Astrocyte (in vitro differentiated cells and primary cell): ENCODE results near the gene CD22.

Experiments
- EZH2 ChIP-seq: IDR thresholded peaks from 2 replicates; pipeline ENCODE4 v1.6.1; 2012; ENCODE audit warnings: mild to moderate bottlenecking, low read length, inconsistent platforms; ENCODE audit not compliant: insufficient read depth
- TF ChIP-seq, protein P1 (sequence below): IDR thresholded peaks from 2 replicates; pipeline ENCODE4 v1.5.1; 2011; ENCODE audit warnings: low read depth, mild to moderate bottlenecking, inconsistent platforms, low read length, moderate library complexity; ENCODE audit not compliant: insufficient read depth

DNA sequence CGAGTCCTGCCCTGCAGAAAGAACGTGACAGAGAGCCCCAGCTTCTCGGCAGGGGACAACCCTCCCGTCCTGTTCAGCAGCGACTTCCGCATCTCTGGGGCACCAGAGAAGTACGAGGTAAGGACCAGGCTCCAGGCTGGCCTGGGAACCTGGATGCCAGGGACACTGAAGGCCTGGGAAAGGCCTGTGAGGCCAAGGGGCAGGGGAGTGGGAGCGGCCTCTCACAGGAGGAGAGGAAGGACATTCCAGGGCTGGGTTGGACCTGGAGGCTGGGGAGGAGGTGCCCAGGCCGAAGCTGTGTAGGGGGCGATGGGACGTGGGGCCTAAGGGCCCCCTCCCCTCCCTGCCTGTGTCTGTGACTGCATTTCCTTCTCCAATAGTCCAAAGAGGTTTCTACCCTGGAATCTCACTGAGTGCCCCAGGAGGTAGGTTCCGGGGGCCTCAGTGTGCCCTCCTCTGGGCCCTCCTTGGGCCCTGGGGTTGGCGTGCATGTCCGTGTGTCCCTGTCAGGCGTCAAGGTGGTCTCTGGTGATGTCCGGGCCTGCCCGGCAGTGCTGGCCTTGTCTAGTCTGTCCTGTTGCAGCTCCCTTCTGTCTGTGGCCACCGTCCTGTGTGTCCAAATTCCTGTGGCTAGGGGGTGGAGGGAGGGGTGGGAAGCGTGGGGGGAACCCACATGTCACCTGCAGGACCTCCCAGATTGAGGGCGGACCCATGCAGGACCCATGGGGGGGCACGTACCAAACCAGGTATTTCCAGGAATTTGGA is 16.9 kb upstream of the CD22 start:
- TF ChIP-seq, protein P1, sequence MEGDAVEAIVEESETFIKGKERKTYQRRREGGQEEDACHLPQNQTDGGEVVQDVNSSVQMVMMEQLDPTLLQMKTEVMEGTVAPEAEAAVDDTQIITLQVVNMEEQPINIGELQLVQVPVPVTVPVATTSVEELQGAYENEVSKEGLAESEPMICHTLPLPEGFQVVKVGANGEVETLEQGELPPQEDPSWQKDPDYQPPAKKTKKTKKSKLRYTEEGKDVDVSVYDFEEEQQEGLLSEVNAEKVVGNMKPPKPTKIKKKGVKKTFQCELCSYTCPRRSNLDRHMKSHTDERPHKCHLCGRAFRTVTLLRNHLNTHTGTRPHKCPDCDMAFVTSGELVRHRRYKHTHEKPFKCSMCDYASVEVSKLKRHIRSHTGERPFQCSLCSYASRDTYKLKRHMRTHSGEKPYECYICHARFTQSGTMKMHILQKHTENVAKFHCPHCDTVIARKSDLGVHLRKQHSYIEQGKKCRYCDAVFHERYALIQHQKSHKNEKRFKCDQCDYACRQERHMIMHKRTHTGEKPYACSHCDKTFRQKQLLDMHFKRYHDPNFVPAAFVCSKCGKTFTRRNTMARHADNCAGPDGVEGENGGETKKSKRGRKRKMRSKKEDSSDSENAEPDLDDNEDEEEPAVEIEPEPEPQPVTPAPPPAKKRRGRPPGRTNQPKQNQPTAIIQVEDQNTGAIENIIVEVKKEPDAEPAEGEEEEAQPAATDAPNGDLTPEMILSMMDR = no peak
- TF ChIP-seq EZH2 = no peak
